Panc1 (cell line): ENCODE measurements around the gene ANKLE2.

Source experiments
- POLR2AphosphoS5 ChIP-seq: IDR thresholded peaks from 2 replicates; pipeline ENCODE4 v1.6.1; 2012; ENCODE audit warnings: mild to moderate bottlenecking, low read depth, low read length, moderate library complexity
- TCF7L2 ChIP-seq: IDR thresholded peaks from 2 replicates; pipeline ENCODE4 v1.6.1; 2011; ENCODE audit warnings: mild to moderate bottlenecking, low read depth, low read length, inconsistent platforms
- TF ChIP-seq, protein P1 (sequence below): fragments of 450-650 bp; IDR thresholded peaks from 2 replicates; pipeline ENCODE4 v1.5.1; 2017; ENCODE audit warnings: mild to moderate bottlenecking

DNA sequence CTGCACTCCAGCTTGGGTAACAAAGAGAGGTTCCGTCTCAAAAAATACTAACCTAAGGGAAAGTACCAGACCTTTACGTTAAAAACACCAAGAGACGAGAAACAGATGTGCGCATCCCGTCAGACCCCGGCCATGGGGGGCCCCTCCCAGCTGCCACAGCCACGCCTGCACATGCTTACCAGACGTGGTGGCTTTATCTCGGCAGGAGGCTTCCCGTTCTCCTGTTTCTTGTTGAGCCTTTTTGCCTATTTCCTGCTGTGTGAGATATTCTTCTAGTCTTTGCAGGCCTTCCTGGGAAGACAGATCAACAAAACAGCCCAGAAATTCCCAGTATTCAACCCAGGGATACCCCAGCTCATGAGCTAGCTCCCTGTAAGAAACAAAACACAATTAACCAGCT, 27.4 kb downstream of the ANKLE2 start:
- TF ChIP-seq, protein P1, sequence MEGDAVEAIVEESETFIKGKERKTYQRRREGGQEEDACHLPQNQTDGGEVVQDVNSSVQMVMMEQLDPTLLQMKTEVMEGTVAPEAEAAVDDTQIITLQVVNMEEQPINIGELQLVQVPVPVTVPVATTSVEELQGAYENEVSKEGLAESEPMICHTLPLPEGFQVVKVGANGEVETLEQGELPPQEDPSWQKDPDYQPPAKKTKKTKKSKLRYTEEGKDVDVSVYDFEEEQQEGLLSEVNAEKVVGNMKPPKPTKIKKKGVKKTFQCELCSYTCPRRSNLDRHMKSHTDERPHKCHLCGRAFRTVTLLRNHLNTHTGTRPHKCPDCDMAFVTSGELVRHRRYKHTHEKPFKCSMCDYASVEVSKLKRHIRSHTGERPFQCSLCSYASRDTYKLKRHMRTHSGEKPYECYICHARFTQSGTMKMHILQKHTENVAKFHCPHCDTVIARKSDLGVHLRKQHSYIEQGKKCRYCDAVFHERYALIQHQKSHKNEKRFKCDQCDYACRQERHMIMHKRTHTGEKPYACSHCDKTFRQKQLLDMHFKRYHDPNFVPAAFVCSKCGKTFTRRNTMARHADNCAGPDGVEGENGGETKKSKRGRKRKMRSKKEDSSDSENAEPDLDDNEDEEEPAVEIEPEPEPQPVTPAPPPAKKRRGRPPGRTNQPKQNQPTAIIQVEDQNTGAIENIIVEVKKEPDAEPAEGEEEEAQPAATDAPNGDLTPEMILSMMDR, result no peak
- TF ChIP-seq TCF7L2 (no peak), POLR2AphosphoS5 (no peak)
